ENCODE measurements around the gene TINCR.

GRCh38 chr19:5512715-5513114, 55.0 kb downstream of the TINCR start:
- no peak for TF ChIP-seq CTCF (IDR thresholded peaks at IDR 0.05)
- no peak for TF ChIP-seq POLR2AphosphoS5 (IDR thresholded peaks at IDR 0.05)
- TF ChIP-seq POLR2A (IDR thresholded peaks at IDR 0.05), result no peak
